Tibial artery (tissue), 4 donors: Measurements from ENCODE around the gene MDP1.

Experiments
- DNase-seq, 2 donors: peaks; one replicate each; pipeline ENCODE4 v3.0.0-alpha.2; 2019
- H3K27ac ChIP-seq, 2 donors: fragments of 200-600 bp; sonication (generic) in 1 of 2; 1 replicate in 1 of 2; 2 replicates in 1 of 2; pipeline ENCODE4 v1.5.1; 2018 to 2019; ENCODE audit warnings: mild to moderate bottlenecking in 1 of 2
- H3K27me3 ChIP-seq, 2 donors: fragments of 200-600 bp; sonication (generic) in 1 of 2; one replicate each; pipeline versions ENCODE4 v1.5.1 to v1.6.0; 2016 to 2019
- H3K36me3 ChIP-seq, 3 donors: fragments of 200-600 bp; sonication (generic) in 2 of 3; one replicate each; pipeline ENCODE4 v1.5.1; 2016 to 2019; ENCODE audit warnings: mild to moderate bottlenecking in 2 of 3
- H3K4me1 ChIP-seq, 4 donors: fragments of 200-600 bp; sonication (generic) in 2 of 4; 1 replicate in 3 of 4; 2 replicates in 1 of 4; pipeline ENCODE4 v1.5.1; 2016 to 2019
- H3K4me3 ChIP-seq, 2 donors: fragments of 200-600 bp; sonication (generic) in 1 of 2; 1 replicate in 1 of 2; 2 replicates in 1 of 2; pipeline ENCODE4 v1.5.1; 2018 to 2019; ENCODE audit warnings: mild to moderate bottlenecking in 2 of 2
- H3K9me3 ChIP-seq, 3 donors: fragments of 200-600 bp; sonication (generic) in 1 of 3; one replicate each; pipeline ENCODE4 v1.5.1; 2016 to 2019
- intact Hi-C: fragments of 100-400 bp; cut with DNase I; formaldehyde crosslinking; loops from one replicate; pipeline ENCODE4 v1.15.0; 2023; ENCODE audit warnings: low total_unique reads
- TF ChIP-seq, protein P1 (sequence below), 2 experiments: fragments of 200-600 bp in 1 of 2; fragments of 450-650 bp in 1 of 2; IDR thresholded peaks; one replicate each; pipeline ENCODE4 v1.5.1; 2017 to 2019; ENCODE audit warnings: antibody characterized with exemption in 2 of 2, mild to moderate bottlenecking in 1 of 2, moderate library complexity in 1 of 2

MDP1 gene

DNA sequence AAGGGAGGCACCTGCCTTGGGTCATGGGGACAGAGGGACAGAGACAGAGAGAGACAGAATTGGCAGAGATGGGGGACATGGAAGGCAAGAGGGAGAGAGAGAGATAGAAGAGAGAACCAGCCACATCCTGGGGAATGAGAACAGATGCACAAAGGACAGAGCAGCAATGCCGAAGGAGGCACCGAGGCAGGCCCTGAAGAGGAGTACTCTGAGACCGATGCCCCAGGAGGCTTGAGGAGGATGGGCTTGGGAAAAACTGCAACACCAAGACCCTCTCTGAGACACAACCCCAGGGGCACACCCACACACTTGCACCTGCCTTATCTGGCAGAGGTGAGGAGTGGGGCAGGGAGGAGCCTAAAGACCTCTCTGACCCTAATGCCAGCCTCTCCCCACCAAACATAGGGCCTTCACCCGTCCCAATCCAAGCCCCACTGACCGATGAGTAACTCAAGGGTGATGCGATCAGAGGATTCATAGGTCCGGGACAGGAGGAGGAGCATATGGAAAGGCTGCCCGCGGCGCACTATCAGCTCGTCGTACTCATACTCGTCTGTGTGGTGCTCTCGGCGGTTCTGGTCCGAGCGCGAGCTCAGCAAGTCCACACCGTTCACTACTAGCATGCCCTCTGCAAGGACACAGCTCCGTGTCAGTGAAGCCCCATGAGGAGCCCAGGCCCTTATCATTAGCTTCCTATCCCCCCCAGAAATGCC, 45.5 kb upstream of the MDP1 start:
- DNase-seq: no peak
- Histone ChIP-seq H3K36me3 (peaks cover 3 to 20% (median 12%) of the 10 kb centered on the region in 3 donors), H3K27ac (no peak overlapping the region), H3K9me3 (no peaks in the 10 kb centered on the region), H3K27me3 (no peaks in the 10 kb centered on the region), H3K4me3 (no peak overlapping the region), H3K4me1 (peaks cover 0 to 13% (median 10%) of the 10 kb centered on the region in 4 donors)
- intact Hi-C loops: no loop called here
- TF ChIP-seq, protein P1, sequence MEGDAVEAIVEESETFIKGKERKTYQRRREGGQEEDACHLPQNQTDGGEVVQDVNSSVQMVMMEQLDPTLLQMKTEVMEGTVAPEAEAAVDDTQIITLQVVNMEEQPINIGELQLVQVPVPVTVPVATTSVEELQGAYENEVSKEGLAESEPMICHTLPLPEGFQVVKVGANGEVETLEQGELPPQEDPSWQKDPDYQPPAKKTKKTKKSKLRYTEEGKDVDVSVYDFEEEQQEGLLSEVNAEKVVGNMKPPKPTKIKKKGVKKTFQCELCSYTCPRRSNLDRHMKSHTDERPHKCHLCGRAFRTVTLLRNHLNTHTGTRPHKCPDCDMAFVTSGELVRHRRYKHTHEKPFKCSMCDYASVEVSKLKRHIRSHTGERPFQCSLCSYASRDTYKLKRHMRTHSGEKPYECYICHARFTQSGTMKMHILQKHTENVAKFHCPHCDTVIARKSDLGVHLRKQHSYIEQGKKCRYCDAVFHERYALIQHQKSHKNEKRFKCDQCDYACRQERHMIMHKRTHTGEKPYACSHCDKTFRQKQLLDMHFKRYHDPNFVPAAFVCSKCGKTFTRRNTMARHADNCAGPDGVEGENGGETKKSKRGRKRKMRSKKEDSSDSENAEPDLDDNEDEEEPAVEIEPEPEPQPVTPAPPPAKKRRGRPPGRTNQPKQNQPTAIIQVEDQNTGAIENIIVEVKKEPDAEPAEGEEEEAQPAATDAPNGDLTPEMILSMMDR (IDR thresholded peaks at IDR 0.05): no peak

DNA sequence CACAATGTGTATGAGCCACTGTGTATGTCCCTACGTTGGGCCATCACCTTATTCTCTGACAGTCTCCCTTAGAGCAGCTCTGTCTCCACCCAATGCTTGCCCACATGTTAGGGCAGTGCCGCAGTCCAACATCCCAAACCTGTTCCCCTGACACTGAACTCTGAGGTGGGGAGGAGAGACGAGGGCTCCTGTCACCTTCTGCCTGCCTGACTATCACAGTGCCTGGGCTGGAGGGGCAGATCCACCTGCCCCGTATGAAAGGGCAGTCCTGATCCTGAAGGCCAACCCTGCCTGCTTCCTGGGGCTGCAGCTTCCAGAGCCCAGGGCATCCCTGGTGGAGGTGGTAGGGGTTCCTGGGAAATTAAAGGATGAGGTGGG, 44.9 kb upstream of the MDP1 start:
- no peak overlapping the region for H3K27ac ChIP-seq
- no peak overlapping the region for H3K4me3 ChIP-seq
- TF ChIP-seq, protein P1 (IDR thresholded peaks at IDR 0.05): no peak
- no peaks in the 10 kb centered on the region for H3K9me3 ChIP-seq
- peaks cover 0 to 14% (median 7%) of the 10 kb centered on the region in 3 donors for H3K36me3 ChIP-seq
- intact Hi-C loops: no loop called here
- no peak for DNase-seq
- peaks cover 0 to 13% (median 10%) of the 10 kb centered on the region in 4 donors for H3K4me1 ChIP-seq
- no peaks in the 10 kb centered on the region for H3K27me3 ChIP-seq

DNA sequence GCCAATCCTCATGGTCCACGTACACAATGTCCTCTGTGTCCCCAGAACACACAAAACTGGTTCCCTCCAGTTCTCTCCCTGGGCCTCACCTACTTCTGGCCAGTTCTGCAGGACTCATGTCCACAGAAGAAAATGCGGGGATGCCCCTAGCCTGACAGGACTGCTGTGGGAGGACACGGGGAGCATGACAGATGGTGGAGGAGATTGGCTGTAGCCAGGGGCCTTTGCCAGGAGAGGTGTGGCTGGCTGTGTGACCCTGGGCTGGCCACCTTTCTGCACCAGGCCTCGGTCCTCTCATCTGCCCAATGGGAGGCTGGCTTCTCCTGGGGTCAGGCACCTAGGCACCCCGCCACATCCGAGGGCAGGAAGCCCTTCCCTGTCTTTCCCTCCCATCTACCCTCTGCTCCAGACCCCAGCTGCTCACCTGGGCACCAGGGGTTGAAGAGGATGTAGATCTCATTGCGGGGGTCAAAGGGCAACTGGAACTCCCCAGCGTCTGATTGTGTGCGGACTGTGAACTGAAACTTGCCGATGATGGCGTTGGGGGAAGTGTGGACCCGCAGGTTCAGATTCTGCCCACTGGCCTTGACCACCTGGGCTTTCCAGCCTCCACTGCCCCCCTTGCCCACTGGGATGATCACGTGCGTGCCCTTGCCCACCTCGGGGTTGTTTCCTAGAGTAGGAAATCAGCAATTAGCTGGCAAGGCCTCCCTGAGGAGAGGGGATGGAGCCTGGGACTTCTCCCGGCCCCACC, 44.3 kb upstream of the MDP1 start:
- no peak overlapping the region for H3K4me3 ChIP-seq
- TF ChIP-seq, protein P1 (IDR thresholded peaks at IDR 0.05): no peak
- H3K36me3 ChIP-seq: peaks cover 0 to 11% (median 2%) of the 10 kb centered on the region in 3 donors
- H3K27ac ChIP-seq: no peak overlapping the region
- no peaks in the 10 kb centered on the region for H3K27me3 ChIP-seq
- DNase-seq: peak in 1 of 2 donors; percentile 50
- intact Hi-C loops: no loop called here
- H3K4me1 ChIP-seq: peaks cover 0 to 13% (median 10%) of the 10 kb centered on the region in 4 donors
- H3K9me3 ChIP-seq: no peaks in the 10 kb centered on the region

DNA sequence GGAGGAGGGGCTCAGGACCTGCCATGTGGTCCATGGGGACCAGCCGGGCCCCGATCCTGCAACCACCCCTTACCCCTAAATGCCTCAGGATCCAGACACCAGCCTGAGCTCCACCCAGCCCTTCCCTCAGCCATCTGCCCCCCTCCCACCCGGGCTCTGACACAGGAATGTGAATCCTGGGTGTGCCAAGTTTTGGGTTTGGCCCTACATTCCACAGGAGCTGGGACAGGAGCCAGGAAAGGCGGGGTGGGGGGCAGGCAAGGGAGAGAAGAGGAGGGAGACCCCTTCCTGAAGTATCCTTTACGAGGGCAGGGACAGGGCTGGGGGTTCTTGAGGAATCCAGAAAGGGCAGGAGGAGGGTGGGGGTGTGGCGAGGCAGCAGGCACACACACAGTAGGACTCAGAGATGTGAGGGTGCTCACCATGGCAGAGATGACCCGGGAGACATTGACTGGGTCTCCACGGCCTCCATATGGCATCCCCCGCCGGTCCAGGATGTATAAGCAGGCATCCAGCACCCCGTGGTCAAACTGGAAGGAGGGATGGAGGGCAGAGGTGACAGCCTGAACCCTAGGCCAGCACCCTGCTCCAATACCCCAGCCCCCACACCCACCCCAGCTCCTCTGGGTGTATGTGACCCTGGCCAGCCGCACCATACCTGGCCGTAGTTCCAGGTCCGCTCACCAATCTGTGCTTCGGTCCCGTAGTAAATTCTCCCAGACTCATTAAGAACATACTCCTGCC, 43.6 kb upstream of the MDP1 start:
- DNase-seq: peak in 1 of 2 donors; percentile 54
- intact Hi-C loops: no loop called here

More for the DNA sequence above, 43.6 kb upstream of the MDP1 start:
- H3K9me3 ChIP-seq: no peaks in the 10 kb centered on the region
- no peak overlapping the region for H3K4me3 ChIP-seq
- H3K27ac ChIP-seq: no peak overlapping the region
- peaks cover 0 to 11% (median 0%) of the 10 kb centered on the region in 3 donors for H3K36me3 ChIP-seq
- TF ChIP-seq, protein P1 (IDR thresholded peaks at IDR 0.05): no peak
- no peaks in the 10 kb centered on the region for H3K27me3 ChIP-seq
- H3K4me1 ChIP-seq: peaks cover 0 to 13% (median 10%) of the 10 kb centered on the region in 4 donors
